Liver (tissue), 9 donors: ENCODE data around the gene ACADS. TPM values are rescaled to one million over a fixed set of nuclear protein-coding genes. Genes with fewer than 3 reads are reported as not detected.

ENCODE experiments used
- DNase-seq: peaks from one replicate; pipeline ENCODE4 v3.0.0-alpha.2; 2017; ENCODE audit warnings: low spot score
- H3K27ac ChIP-seq, 2 donors: one replicate each; pipeline ENCODE4 v1.7.0; 2013; ENCODE audit warnings: inconsistent platforms in 2 of 2, low read length in 2 of 2, control low read depth in 1 of 2, low read depth in 1 of 2, mild to moderate bottlenecking in 1 of 2
- H3K27me3 ChIP-seq, 4 donors: one replicate each; pipeline versions ENCODE4 v1.6.1 to v1.7.0; 2013; ENCODE audit warnings: low read length in 3 of 4, inconsistent platforms in 1 of 4, mild to moderate bottlenecking in 1 of 4, moderate library complexity in 1 of 4; ENCODE audit not compliant: control insufficient read depth in 4 of 4, insufficient read depth in 4 of 4
- H3K36me3 ChIP-seq, 4 donors: one replicate each; pipeline versions ENCODE4 v1.6.1 to v1.7.0; 2013; ENCODE audit warnings: low read length in 3 of 4, mild to moderate bottlenecking in 3 of 4, low read depth in 1 of 4, moderate library complexity in 1 of 4; ENCODE audit not compliant: control insufficient read depth in 4 of 4, insufficient read depth in 3 of 4
- H3K4me1 ChIP-seq, 4 donors: one replicate each; pipeline versions ENCODE4 v1.6.1 to v1.7.0; 2013; ENCODE audit warnings: low read length in 3 of 4, mild to moderate bottlenecking in 3 of 4, moderate library complexity in 1 of 4; ENCODE audit not compliant: control insufficient read depth in 4 of 4, insufficient read depth in 4 of 4
- H3K4me3 ChIP-seq, 3 donors: one replicate each; pipeline versions ENCODE4 v1.6.1 to v1.7.0; 2013; ENCODE audit warnings: low read length in 3 of 3, control low read depth in 1 of 3, low read depth in 1 of 3, mild to moderate bottlenecking in 1 of 3
- H3K9ac ChIP-seq, 2 donors: one replicate each; pipeline ENCODE4 v1.7.0; 2013; ENCODE audit warnings: low read length in 2 of 2, mild to moderate bottlenecking in 2 of 2, moderate library complexity in 2 of 2, control low read depth in 1 of 2, low read depth in 1 of 2
- H3K9me3 ChIP-seq, 4 donors: one replicate each; pipeline versions ENCODE4 v1.6.1 to v1.7.0; 2013; ENCODE audit warnings: low read length in 3 of 4; ENCODE audit not compliant: control insufficient read depth in 4 of 4
- ATF3 ChIP-seq: IDR thresholded peaks from 2 replicates; pipeline ENCODE4 v1.6.1; 2016; ENCODE audit warnings: antibody characterized with exemption
- EGR1 ChIP-seq, 2 donors: IDR thresholded peaks; 2 replicates each; pipeline ENCODE4 v1.6.1; 2016 to 2018; ENCODE audit warnings: antibody characterized with exemption in 2 of 2, low read depth in 2 of 2
- FOXA1 ChIP-seq: IDR thresholded peaks from 2 replicates; pipeline ENCODE4 v1.6.1; 2016; ENCODE audit warnings: antibody characterized with exemption
- FOXA2 ChIP-seq: IDR thresholded peaks from 2 replicates; pipeline ENCODE4 v1.6.1; 2016; ENCODE audit warnings: antibody characterized with exemption
- GABPA ChIP-seq, 2 donors: IDR thresholded peaks in 1 of 2; conservative IDR thresholded peaks in 1 of 2; 2 replicates each; pipeline ENCODE4 v1.6.1; 2016; ENCODE audit warnings: antibody characterized with exemption in 2 of 2, mild to moderate bottlenecking in 1 of 2, moderate library complexity in 1 of 2
- HNF4G ChIP-seq: IDR thresholded peaks from 2 replicates; pipeline ENCODE4 v1.6.1; 2016; ENCODE audit warnings: antibody characterized with exemption
- JUND ChIP-seq, 2 donors: IDR thresholded peaks; 2 replicates each; pipeline ENCODE4 v1.6.1; 2016; ENCODE audit warnings: antibody characterized with exemption in 2 of 2
- MAX ChIP-seq: IDR thresholded peaks from 2 replicates; pipeline ENCODE4 v1.6.1; 2016; ENCODE audit warnings: antibody characterized with exemption
- NR2F2 ChIP-seq: IDR thresholded peaks from 2 replicates; pipeline ENCODE4 v1.6.1; 2016; ENCODE audit warnings: antibody characterized with exemption
- RAD21 ChIP-seq, 2 donors: IDR thresholded peaks; 2 replicates each; pipeline ENCODE4 v1.6.1; 2016; ENCODE audit warnings: antibody characterized with exemption in 2 of 2, mild to moderate bottlenecking in 2 of 2
- REST ChIP-seq: IDR thresholded peaks from 2 replicates; pipeline ENCODE4 v1.6.1; 2016; ENCODE audit warnings: antibody characterized with exemption, mild to moderate bottlenecking
- RXRA ChIP-seq, 2 donors: IDR thresholded peaks; 2 replicates each; pipeline ENCODE4 v1.6.1; 2017 to 2018; ENCODE audit warnings: antibody characterized with exemption in 2 of 2, mild to moderate bottlenecking in 1 of 2
- SP1 ChIP-seq: IDR thresholded peaks from 2 replicates; pipeline ENCODE4 v1.6.1; 2018; ENCODE audit warnings: antibody characterized with exemption, mild to moderate bottlenecking
- TAF1 ChIP-seq: conservative IDR thresholded peaks from 2 replicates; pipeline ENCODE4 v1.6.1; 2016; ENCODE audit warnings: antibody characterized with exemption, mild to moderate bottlenecking
- YY1 ChIP-seq: IDR thresholded peaks from 2 replicates; pipeline ENCODE4 v1.6.1; 2016; ENCODE audit warnings: antibody characterized with exemption, mild to moderate bottlenecking
- ZBTB33 ChIP-seq: IDR thresholded peaks from 2 replicates; pipeline ENCODE4 v1.6.1; 2016; ENCODE audit warnings: antibody characterized with exemption
- WGBS: extraction: QIAGEN DNeasy Blood & Tissue Kit; methylation state at CpG from one replicate; pipeline ENCODE4 v1.1.7; 2013; 5-methylcytosine and 5-hydroxymethylcytosine counted together
- polyA plus RNA-seq, 2 donors: library from polyadenylated mRNA; stranded (reverse) in 1 of 2; unstranded in 1 of 2; fragments of 200-250 nt in 1 of 2; fragments of >200 nt in 1 of 2; fragmentation: Nextera tagmentation in 1 of 2; extraction: Ambion mirVana in 1 of 2; gene quantifications; one replicate each; pipeline versions ENCODE4 v1.2.1 to v1.2.3, GENCODE V29; 2013 to 2015
- total RNA-seq, 2 donors: library from RNA; depleted of rRNA; stranded (reverse); fragments of >200 nt; gene quantifications; one replicate each; pipeline ENCODE4 v1.2.3, GENCODE V29; 2014
- donor health status: healthy.
- donor health status: healthy.
- donor health status: healthy.
- donor health status: healthy.
- donor health status: healthy.

ACADS gene
- total and polyA plus RNA-seq, 4 donors: 54.2 to 162 (median 127) TPM

- 92% methylated on average over 11 of the region's 11 CpGs for whole genome bisulfite sequencing
- Histone ChIP-seq H3K4me3 (no peak overlapping the region), H3K27ac (no peak overlapping the region), H3K4me1 (no peaks in the 10 kb centered on the region), H3K9me3 (no peaks in the 10 kb centered on the region), H3K27me3 (no peaks in the 10 kb centered on the region), H3K9ac (no peak overlapping the region), H3K36me3 (peaks cover 19 to 58% (median 35%) of the 10 kb centered on the region in 4 donors)
- no peak for TF ChIP-seq FOXA2
- TF ChIP-seq RAD21 (IDR thresholded peaks at IDR 0.05): no peak
- TF ChIP-seq EGR1 (IDR thresholded peaks at IDR 0.05; ENCODE audit: low read depth in 2 of 2): no peak
- TF ChIP-seq ATF3: no peak
- no peak for TF ChIP-seq REST
- TF ChIP-seq MAX: no peak
- no peak for TF ChIP-seq YY1
- DNase-seq: no peak
Observed at GRCh38 chr12:120767071-120768024, 41.7 kb downstream of the ACADS start.

GRCh38 chr12:120771097-120771496, 45.5 kb downstream of the ACADS start:
- Histone ChIP-seq H3K27ac (no peak overlapping the region), H3K4me1 (no peaks in the 10 kb centered on the region), H3K27me3 (no peaks in the 10 kb centered on the region), H3K9ac (no peak overlapping the region), H3K9me3 (no peaks in the 10 kb centered on the region), H3K36me3 (peaks cover 12 to 37% (median 29%) of the 10 kb centered on the region in 4 donors), H3K4me3 (no peak overlapping the region)
- no peak for DNase-seq
- 94% methylated on average over 11 of the region's 11 CpGs for WGBS
- TF ChIP-seq ZBTB33 (no peak), RXRA (IDR thresholded peaks at IDR 0.05) (no peak), YY1 (no peak), NR2F2 (no peak), FOXA1 (no peak), GABPA (IDR thresholded peaks at IDR 0.05 in 1 of 2, conservative IDR thresholded peaks at IDR 0.05 in 1 of 2) (no peak), ATF3 (no peak), MAX (no peak), RAD21 (IDR thresholded peaks at IDR 0.05) (no peak), EGR1 (IDR thresholded peaks at IDR 0.05; ENCODE audit: low read depth in 2 of 2) (no peak), SP1 (no peak), TAF1 (no peak), JUND (IDR thresholded peaks at IDR 0.05) (no peak), HNF4G (no peak)
